Tibial artery (tissue), 4 donors: Measurements from ENCODE around the gene TMPRSS4.

Experiments used
- DNase-seq, 2 donors: peaks; one replicate each; pipeline ENCODE4 v3.0.0-alpha.2; 2019
- H3K27ac ChIP-seq, 2 donors: fragments of 200-600 bp; sonication (generic) in 1 of 2; 1 replicate in 1 of 2; 2 replicates in 1 of 2; pipeline ENCODE4 v1.5.1; 2018 to 2019; ENCODE audit warnings: mild to moderate bottlenecking in 1 of 2
- H3K27me3 ChIP-seq, 2 donors: fragments of 200-600 bp; sonication (generic) in 1 of 2; one replicate each; pipeline versions ENCODE4 v1.5.1 to v1.6.0; 2016 to 2019
- H3K36me3 ChIP-seq, 3 donors: fragments of 200-600 bp; sonication (generic) in 2 of 3; one replicate each; pipeline ENCODE4 v1.5.1; 2016 to 2019; ENCODE audit warnings: mild to moderate bottlenecking in 2 of 3
- H3K4me1 ChIP-seq, 4 donors: fragments of 200-600 bp; sonication (generic) in 2 of 4; 1 replicate in 3 of 4; 2 replicates in 1 of 4; pipeline ENCODE4 v1.5.1; 2016 to 2019
- H3K4me3 ChIP-seq, 2 donors: fragments of 200-600 bp; sonication (generic) in 1 of 2; 1 replicate in 1 of 2; 2 replicates in 1 of 2; pipeline ENCODE4 v1.5.1; 2018 to 2019; ENCODE audit warnings: mild to moderate bottlenecking in 2 of 2
- H3K9me3 ChIP-seq, 3 donors: fragments of 200-600 bp; sonication (generic) in 1 of 3; one replicate each; pipeline ENCODE4 v1.5.1; 2016 to 2019
- intact Hi-C: fragments of 100-400 bp; cut with DNase I; formaldehyde crosslinking; loops from one replicate; pipeline ENCODE4 v1.15.0; 2023; ENCODE audit warnings: low total_unique reads
- TF ChIP-seq, protein P1 (sequence below), 2 experiments: fragments of 200-600 bp in 1 of 2; fragments of 450-650 bp in 1 of 2; IDR thresholded peaks; one replicate each; pipeline ENCODE4 v1.5.1; 2017 to 2019; ENCODE audit warnings: antibody characterized with exemption in 2 of 2, mild to moderate bottlenecking in 1 of 2, moderate library complexity in 1 of 2

TMPRSS4 gene

DNA sequence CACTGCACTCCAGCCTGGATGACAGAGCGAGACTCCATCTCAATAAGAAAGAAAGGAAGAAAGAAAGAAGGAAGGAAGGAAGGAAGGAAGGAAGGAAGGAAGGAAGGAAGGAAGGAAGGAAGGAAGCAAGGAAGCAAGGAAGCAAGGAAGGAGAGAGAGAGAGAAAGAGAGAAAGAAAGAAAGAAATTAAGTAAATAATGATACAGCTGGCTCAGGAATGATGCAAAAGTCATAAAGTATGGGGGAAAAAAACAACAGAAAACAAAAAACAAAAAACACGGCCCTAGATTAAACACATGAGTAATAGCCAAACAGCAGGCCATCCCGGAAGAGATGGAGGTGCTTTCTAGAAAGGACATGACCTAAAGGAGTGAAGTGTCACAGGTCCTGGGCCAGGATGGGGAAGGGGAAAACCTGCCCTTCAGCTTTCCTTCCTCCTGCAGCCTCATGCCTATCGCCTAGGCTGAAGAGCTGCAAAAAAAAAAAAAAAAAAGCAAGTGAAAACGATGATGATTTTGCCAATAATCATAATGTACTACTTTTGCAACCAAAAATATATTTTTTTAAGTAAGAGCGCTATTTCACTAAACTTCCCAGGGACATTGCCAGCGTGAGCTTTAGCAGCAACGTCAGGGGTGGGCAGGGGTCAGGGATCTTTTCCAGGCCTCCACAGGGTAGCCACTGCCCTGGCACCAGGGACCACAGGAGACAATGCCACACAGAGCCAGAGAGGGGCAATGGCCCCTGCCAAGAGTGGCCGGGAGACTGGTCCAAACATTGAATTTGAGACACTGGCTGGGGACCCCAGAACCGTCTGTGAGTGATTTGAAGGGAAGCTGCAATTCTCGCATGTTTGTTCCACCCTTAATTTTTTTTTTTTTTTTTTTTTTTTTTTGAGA lies 28.2 kb upstream of the TMPRSS4 start:
- no peaks in the 10 kb centered on the region for H3K27me3 ChIP-seq
- no peak overlapping the region for H3K4me3 ChIP-seq
- H3K36me3 ChIP-seq = no peaks in the 10 kb centered on the region
- H3K4me1 ChIP-seq = no peaks in the 10 kb centered on the region
- H3K9me3 ChIP-seq = no peaks in the 10 kb centered on the region
- peak in 1 of 2 donors; percentile 52 for DNase-seq
- TF ChIP-seq, protein P1, sequence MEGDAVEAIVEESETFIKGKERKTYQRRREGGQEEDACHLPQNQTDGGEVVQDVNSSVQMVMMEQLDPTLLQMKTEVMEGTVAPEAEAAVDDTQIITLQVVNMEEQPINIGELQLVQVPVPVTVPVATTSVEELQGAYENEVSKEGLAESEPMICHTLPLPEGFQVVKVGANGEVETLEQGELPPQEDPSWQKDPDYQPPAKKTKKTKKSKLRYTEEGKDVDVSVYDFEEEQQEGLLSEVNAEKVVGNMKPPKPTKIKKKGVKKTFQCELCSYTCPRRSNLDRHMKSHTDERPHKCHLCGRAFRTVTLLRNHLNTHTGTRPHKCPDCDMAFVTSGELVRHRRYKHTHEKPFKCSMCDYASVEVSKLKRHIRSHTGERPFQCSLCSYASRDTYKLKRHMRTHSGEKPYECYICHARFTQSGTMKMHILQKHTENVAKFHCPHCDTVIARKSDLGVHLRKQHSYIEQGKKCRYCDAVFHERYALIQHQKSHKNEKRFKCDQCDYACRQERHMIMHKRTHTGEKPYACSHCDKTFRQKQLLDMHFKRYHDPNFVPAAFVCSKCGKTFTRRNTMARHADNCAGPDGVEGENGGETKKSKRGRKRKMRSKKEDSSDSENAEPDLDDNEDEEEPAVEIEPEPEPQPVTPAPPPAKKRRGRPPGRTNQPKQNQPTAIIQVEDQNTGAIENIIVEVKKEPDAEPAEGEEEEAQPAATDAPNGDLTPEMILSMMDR (IDR thresholded peaks at IDR 0.05) = no peak
- intact Hi-C loops = no loop called here
- no peak overlapping the region for H3K27ac ChIP-seq

DNA sequence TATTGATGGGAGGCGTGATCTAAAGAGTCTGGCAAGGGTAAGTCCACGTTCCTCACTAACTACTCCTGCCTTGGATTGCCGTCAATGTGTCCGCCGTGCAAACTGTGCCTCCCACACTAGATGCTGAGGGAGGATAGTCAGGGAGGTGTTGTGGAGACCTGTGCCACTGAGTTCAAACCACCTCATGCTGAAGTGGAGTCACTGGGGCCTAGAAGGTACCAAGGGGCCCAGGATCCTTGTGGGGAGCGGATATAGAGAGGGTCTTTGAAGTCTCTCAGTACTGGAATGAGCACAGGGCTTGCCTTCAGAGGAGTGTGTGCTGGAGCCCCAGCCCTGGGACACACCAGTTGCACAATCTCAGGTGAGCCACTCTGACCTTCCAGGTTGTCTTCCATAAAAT lies 27.1 kb upstream of the TMPRSS4 start:
- intact Hi-C loops = loop anchor here (5.0 kb wide), 1 partner anchor 207 kb away; no protein-coding TSS in a partner anchor

DNA sequence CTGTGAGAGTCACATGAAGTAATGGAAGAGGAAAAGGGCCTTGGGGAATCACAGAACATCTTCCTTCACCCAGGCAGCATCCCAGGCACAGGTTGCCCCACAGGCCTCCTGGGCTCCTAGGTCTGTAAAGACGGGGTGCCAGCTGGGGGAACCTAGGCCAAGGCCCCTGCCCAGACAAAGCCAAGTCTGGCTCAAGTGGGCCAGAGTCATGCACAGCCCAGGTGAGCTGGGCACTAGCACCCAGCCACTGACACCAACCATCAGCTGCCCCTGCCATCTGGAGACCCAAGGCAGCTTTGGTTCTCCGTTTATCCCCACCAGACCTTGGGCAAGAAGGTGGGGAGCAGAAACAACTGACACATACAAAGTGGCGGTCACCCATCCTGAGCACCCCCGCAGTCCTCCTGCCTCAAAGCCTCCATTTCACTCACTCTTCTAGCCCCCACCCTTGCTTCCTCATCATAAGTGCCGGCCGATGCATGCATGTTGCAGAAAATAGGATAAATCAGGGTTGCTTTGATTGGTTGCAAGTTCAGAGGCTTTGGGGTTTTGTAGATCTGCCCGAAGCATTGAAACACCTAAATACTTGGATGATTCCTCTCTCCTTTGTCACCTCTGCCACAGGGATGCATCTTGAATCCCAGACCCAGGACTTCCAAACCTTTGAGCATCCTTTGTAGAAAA lies 26.5 kb upstream of the TMPRSS4 start:
- intact Hi-C loops = loop anchor here (5.0 kb wide), 1 partner anchor 208 kb away; no protein-coding TSS in a partner anchor
- H3K27ac ChIP-seq = no peak overlapping the region
- TF ChIP-seq, protein P1 (IDR thresholded peaks at IDR 0.05) = no peak
- no peaks in the 10 kb centered on the region for H3K36me3 ChIP-seq
- DNase-seq = peak in 1 of 2 donors; percentile 33
- H3K27me3 ChIP-seq = no peaks in the 10 kb centered on the region
- H3K4me1 ChIP-seq = no peaks in the 10 kb centered on the region
- no peaks in the 10 kb centered on the region for H3K9me3 ChIP-seq
- no peak overlapping the region for H3K4me3 ChIP-seq

More for the DNA sequence above, 27.1 kb upstream of the TMPRSS4 start:
- H3K9me3 ChIP-seq = no peaks in the 10 kb centered on the region
- peak in 1 of 2 donors; percentile 31 for DNase-seq
- no peaks in the 10 kb centered on the region for H3K36me3 ChIP-seq
- no peak overlapping the region for H3K27ac ChIP-seq
- no peaks in the 10 kb centered on the region for H3K4me1 ChIP-seq
- no peak overlapping the region for H3K4me3 ChIP-seq
- TF ChIP-seq, protein P1 (IDR thresholded peaks at IDR 0.05) = no peak
- no peaks in the 10 kb centered on the region for H3K27me3 ChIP-seq

DNA sequence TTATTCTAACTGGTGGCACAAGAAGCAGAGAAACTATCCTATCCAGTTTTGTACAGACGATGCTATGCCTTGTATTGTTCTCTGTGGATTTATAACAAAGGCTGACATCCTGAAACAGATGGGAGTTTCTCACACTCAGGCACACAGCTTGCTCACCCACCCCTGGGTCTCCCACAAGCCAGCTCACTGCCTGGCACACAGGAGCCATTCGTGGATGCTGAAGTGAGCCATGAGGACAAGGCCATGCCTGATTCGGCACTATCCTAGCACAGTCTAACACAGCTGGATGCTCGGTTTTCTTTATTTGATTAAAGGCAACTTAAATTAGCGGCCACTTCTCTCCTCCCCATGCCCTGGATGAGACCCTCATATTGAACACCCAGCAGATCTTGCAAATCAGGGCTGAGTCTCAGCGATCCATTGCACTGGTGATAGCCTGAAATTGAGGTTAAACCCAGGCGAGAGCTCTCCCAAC lies 25.7 kb upstream of the TMPRSS4 start:
- H3K27ac ChIP-seq = no peak overlapping the region
- intact Hi-C loops = loop anchor here (5.0 kb wide), 1 partner anchor 209 kb away; no protein-coding TSS in a partner anchor
- DNase-seq = peak in 1 of 2 donors; percentile 41

More for the DNA sequence above, 25.7 kb upstream of the TMPRSS4 start:
- Histone ChIP-seq H3K36me3 (no peaks in the 10 kb centered on the region), H3K4me1 (no peaks in the 10 kb centered on the region), H3K4me3 (no peak overlapping the region), H3K27me3 (no peaks in the 10 kb centered on the region), H3K9me3 (no peaks in the 10 kb centered on the region)
- TF ChIP-seq, protein P1 (IDR thresholded peaks at IDR 0.05) = no peak
